ENCODE results near the gene ETV1.

ETV1 gene

DNA sequence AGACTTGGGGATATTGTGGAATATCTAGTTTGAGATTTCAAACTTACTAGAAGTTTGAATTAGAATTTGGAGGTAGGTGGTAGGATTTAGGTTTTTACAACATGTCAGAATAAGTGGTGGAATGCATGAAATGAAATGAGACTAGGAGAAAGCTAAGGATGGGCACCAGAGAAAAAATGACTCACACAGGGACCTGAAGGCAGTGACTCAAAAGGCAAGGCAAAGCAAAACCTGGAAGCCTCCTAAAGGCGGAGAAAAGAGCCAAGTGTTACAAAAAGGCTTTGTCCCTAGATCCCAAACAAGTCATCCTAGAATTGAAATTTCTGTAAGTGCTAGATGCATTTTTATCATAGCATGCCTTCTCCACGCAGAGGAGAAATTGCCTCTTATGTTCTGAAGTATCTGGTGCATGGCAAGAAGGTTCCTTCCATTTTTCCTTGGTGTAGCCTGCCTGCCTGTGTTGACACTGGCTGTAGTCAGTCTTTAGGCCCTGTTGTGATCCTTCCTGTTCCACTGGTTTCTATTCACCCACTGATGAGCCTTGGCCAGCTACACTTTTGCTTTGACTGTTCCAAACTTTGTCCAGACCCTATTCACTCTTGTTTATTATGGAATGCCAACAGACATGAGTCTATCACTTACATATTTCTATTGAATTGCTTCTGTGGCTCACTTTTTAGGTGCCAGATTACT is 109.3 kb downstream of the ETV1 start:
- DNase-seq (ENCODE audit: low spot score), result no peak

DNA sequence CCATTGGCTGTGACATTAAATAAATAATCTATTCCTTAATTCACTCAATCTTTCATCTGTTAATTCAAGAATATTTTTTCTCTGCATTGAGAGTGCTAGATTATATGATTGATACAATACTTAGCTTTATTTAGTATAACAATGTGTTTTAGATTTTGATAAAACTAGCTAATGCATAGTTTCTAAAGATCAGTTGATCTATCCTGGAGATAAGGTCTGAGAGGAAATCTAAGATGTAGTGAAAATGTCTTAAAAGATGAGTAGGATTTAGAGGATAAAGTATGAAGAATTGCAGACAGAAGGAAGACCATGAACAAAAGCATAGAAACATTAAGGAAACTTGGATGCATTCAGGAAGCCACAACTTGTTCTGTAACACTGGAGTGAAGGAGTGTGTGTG is 110.3 kb downstream of the ETV1 start:
- no peak for DNase-seq (ENCODE audit: low spot score)

DNA sequence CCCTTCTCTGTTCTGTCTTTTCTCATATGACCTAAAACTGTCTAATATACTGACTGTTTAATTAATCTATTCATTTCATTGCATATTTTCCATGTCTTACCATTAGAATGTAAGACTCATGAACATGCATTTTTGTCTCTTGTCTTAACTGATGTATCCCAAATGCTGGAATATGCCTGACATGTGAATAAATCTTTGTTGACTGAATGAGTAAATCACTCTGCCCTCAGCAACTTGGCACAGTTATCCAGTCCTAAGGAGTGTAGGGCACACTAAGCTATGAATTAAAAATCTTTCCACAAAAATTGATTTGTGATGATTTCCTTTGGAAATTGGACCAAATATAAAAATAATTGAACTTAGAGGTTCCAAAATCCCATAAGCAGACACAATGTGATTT is 111.3 kb downstream of the ETV1 start:
- DNase-seq (ENCODE audit: low spot score), result no peak

DNA sequence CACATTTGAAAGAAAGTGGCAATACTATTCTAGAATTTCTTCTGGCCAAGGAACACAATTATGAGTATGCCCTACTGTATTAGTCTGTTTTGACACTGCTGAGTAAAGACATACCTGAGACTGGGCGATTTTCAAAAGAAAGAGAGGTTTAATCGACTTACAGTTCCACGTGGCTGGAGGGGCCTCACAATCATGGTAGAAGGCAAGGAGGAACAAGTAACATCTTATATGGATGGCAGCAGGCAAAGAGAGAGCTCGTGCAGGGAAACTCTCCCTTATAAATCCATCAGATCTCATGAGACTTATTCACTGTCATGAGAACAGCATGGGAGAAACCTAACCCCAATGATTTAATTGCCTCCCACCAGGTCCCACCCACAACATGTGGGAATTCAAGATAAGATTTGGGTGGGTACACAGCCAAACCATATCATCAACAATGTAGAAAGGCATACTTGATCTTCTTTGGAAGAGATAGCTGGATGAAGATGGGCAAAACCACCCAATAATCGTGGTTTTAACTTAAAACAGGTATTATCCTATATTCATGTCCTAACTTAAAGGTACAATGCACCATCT is 113.9 kb downstream of the ETV1 start:
- no peak for DNase-seq (ENCODE audit: low spot score)

DNA sequence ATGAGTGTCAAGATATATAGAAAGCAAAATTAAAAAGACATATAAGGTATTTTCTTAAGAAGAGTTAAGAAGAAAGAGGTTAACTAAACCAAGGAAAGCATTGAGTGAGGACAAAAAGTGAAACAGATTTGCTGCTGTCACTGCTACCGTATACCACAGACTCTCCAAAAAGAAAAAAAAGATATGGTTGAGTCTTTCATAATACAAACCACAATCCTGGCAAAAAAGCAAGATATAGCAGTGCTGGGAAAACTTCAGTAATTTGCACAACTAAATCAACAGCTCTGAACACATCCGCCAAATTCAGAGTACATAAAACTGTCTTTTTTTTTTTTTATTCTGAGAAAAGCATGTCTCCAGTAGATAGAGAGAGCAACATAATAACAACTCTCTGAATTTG is 114.7 kb downstream of the ETV1 start:
- DNase-seq (ENCODE audit: low spot score), result no peak

DNA sequence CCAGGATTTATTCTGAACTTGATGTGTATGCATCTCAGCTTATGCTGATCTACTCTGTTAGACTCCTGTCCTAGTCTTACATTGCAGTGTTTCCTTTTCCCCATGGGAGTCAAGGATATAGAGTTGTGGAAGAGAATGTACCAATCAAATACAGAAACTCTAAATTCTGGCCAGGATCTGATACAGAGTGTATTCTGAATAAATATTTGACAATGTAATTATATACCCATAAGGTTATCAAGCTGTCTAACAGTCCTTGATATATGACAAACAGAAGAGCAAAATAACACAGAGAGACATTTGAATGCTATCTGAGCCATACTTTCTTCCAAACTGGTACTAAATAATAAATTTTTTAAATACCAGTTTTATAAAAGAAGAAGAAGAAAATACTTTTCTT is 116.8 kb downstream of the ETV1 start:
- no peak for DNase-seq (ENCODE audit: low spot score)

DNA sequence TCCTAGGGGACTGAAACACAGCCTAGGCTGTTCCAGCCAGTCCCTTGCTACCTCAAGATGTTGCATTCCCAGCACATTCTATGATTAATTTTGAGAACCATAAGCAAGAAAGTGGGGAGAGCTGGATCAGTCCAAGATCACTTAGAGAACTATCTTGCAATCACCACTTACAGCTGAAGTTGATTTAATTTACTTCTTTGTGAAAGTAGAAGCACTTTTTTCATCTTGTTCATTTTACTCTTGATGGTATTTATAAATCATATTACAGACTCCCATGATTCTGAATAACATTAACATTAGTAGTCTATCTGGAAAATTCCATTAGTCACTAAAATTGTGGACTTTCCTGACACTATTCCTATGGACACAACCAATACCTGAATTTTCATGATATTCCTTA is 118.5 kb downstream of the ETV1 start:
- no peak for DNase-seq (ENCODE audit: low spot score)

DNA sequence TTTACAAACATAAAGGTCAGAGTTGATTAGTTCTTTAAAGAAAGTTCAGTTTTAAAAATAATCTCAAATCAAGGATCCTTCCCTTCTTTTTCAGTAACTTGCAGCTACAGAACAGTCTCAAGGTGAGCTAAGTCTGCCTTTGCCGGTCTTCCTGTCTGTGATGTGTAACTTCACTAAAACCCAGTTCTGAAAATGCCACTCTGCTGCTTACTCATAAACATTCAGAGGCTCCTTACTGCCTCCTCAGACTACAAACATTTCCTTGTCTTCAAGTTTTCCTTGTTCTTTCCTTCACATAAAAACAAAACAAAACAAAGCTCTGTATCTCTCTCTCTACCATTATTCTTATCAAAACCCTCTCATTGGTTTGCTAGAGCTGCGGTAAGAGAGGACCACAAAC is 128.7 kb downstream of the ETV1 start:
- no peak for DNase-seq (ENCODE audit: low spot score)

DNA sequence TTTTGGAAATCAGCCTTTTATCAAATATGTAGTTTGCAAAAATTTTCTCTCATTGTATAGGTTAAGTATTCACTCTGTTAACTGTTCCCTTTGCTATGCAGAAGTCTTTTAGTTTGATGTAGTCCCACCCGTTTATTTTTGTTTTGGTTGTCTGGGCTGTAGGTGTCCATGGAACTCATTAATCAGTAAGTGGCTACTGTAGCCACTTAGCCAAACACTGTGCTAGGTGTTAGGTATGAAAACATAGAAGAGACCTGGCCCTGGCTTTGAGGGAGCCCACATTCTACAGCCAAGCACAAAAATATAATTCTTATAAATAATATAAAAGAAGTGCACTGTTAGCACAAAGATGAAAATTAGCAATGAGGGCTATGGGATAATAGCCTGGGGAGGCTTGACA is 133.5 kb downstream of the ETV1 start:
- DNase-seq (ENCODE audit: low spot score), result no peak

DNA sequence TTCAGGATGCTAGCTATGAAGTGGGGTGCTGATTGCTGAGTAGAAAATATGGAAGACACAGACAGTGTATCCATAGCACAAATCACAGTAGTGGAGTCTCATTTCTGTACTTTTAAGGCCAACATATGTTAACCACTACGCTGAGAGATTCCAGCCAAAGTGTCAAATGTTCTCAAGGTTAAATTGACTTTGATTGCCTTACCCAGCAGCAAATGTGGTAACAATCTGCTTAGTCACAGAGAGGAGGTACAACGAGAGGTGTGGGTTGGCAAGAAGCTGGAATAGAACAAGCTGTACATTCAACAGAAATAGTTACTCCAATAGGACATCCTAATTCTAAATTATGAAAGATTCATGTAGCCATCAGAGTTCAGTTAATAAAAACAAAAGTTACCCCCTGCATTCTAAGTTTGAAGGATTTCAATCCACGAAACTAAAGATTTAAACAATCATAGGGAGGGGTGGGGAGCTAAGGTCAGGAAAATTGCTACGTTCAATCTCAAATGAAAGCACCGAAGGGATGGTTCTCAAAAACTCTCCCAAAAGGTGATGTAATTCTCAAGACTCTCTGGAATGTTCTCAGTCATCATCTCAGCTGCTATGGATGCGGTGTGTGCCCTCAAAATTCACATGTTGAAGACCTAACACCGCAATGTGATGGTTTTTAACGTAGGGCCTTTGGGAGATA is 137.0 kb downstream of the ETV1 start:
- no peak for DNase-seq (ENCODE audit: low spot score)

DNA sequence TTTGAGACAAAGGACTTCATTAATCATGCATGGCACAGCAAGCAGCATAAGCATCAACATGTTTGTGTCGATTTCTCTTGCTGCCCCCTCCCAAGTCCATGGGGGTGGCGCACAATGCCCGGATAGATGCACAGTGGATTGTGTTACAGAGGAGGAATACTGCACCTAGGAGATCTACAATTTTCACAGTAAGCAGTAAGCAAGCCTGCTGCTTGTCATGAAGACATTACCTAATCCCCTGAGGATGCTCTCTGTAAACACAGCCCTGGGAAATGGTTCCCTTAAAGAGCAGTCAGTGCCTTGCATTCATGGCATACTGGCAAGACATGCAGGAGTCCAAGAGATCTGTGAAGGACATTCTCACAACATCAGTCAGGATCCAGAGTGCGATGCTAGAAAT is 137.7 kb downstream of the ETV1 start:
- no peak for DNase-seq (ENCODE audit: low spot score)

DNA sequence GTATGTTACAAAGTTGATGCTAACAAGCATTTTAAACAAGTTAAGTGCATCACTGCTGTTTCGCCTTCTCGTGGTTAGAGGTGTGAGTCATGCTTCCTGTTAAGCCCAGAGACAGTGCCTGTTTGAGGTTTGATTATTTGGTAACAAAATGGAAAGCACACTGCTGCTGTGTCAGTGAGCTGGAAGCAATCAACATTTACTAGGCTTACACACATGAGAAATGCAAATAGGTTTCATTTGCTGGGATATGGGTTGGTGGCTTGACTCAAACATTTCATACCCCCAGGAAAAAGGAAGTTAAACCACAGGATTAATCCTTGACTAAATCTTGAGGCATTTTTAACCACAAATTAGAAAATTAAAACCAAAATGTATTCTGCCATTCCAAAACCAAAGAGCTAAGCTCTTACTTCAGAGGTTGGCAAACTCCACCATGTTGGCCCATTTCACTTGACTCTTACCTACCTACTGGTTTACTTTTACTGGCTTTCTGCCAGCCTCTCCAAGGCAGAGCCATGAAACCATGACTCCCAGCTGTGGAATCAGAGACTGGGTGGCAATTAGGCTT is 139.2 kb downstream of the ETV1 start:
- peak; percentile 97 for DNase-seq (ENCODE audit: low spot score)

DNA sequence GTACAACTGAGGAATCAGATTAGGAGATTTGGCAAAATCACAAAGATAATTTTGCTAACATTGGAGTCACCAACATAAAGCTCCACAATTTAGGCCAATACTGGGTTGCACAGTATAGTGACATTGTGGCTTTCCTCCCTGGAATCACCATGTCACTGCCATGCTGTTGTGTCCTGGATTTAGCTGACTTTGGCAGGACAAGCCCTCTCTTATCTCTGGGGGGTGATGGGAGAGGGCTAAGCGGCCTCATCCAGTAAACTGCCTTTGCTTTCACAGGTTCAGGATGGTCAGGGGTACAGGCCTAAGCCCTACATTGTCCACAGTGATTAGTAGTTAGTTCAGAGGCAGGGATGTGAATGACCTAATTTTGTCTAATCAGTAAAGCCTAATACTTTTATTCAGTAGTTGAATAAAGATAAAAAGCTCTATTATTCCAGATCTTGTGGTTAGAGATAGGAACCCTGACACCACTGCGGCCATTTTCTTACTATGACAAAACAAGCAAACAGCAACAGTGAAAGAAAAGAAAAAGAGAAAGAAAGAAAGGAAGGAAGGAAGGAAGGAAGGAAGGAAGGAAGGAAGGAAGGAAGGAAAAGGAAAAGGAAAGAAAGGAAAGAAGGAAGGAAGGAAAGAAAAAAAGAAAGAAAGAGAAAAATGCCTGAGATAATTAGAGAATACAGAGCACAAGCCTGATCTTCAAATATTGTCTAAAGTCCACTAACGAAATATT is 140.1 kb downstream of the ETV1 start:
- DNase-seq (ENCODE audit: low spot score), result no peak

DNA sequence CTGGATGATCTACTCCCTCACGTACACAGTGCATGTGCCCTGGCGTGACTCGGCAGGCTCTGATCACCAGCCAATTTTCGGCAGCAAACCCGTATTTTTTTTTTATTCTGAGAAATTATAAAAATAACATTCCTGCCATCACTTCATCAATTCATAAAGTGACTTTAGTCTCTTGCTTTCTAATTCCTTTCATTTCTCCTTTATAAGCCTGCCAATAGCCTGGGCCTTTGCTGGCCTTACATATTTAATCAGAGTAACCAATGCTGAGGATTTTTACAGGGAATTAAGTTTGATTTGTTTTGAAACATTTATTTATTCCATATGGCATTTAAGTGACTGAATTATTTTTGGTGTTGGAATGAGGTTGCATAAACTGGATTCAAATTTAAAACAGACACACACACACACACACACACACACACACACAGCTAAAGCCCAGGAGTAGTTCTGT is 140.8 kb downstream of the ETV1 start:
- DNase-seq (ENCODE audit: low spot score), result no peak

DNA sequence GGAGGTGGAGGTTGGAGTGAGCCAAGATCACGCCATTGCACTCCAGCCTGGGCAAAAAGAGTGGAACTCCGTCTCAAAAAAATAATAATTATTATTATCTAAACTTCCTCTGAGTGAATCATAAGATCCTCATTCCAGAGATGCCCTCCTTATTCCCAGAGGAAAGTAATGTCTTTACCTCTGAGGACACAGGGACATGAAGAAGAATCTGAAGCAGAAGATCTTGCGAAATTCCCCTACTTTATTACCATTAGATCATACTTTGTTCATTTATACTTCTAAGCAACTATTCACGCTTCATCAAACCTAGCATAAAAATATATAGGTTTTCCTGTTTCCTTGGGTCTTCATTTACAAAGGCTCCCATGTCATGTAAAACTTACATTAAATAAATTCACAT is 143.1 kb downstream of the ETV1 start:
- no peak for DNase-seq (ENCODE audit: low spot score)

DNA sequence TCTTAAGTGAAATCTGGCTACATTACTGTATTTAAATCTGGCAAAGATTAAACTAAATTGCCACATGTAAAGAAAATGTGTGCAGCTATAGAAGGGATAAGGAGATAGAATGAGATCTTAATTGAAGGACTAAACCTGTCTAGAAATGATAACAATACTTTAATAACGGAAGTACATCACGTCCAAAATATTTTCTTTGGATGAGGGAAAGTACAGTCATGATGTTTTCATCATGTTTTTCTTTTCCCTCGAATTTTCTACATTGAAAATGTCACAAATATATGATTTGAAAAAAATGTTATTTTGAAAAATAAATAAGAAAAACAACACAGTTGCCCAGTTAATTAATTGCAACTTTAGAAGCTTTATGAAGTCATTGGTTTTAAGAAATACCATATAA is 143.9 kb downstream of the ETV1 start:
- DNase-seq (ENCODE audit: low spot score), result no peak

DNA sequence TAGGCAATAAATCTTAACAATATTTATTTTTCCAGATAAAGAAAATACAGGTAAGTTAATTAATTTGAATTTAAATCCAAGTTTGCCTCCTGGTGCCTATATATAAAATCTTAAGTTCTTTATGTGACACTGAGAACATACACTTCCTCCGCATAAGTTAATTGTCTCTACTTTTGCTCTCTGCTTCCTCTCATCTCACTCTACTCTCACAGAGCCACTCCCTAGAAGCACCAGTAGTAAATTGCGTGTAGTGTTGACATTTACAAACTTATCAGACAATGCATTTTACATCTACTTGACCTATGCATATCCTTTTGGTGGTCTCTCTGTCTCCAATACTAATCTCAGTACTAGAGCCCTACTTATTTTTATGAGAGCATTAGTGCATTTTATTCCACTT is 144.5 kb downstream of the ETV1 start:
- no peak for DNase-seq (ENCODE audit: low spot score)

DNA sequence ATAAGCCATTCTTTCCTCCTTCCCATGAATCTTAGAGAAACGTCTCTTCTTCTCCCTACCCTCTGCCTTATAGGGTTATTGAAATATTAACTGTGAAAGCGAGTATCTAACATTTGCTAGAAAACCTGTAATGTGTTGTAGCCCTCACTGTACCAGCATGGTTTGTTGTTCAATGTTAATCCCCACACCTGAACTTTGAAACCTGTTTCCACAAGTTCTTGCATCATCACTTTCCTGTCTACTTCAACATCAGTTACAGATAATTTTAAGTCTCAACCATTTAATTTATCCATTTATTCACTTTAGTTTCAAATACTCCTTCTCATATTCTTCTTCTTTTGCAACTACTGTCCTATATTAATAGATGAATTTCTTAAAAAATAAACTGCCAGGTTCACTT is 148.2 kb downstream of the ETV1 start:
- DNase-seq (ENCODE audit: low spot score), result peak; percentile 30

All from SW480 (cell line).